OCI-LY3 (cell line): ENCODE results near the gene REC8.

Experiments used
- EZH2phosphoT487 ChIP-seq: fragments of 200-600 bp; shearing (Covaris generic); IDR thresholded peaks from 2 replicates; pipeline ENCODE4 v1.6.1; 2018; ENCODE audit warnings: antibody characterized with exemption, mixed run types, low read depth
- TF ChIP-seq, protein P1 (sequence below): fragments of 200-600, 300-600 bp; sonication (generic); IDR thresholded peaks from 2 replicates; pipeline ENCODE4 v1.5.1; 2014; ENCODE audit warnings: antibody characterized with exemption, low read length, low read depth

DNA sequence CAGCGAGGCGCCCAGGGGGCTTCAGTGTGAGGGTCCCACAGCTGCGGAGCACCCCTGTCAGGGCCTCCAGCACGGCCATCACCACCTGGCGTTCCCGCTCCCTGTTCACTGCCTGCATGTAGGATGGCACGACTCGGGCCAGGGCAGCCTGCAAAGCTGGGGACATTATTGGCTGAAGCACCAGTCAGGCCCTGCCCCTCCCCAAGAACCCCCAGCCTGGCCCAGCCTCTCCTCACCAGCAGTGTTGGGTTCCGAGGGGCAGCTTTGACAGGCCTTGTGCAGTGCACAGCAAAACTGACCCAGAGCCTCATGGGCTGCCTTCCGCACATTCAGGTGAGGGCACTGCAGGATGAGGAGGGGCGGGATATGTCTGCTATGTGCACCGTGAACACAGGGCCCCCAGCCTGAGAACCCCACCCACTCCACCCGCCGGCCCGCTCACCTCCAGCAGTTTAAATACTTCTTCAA, 11.2 kb downstream of the REC8 start:
- TF ChIP-seq, protein P1, sequence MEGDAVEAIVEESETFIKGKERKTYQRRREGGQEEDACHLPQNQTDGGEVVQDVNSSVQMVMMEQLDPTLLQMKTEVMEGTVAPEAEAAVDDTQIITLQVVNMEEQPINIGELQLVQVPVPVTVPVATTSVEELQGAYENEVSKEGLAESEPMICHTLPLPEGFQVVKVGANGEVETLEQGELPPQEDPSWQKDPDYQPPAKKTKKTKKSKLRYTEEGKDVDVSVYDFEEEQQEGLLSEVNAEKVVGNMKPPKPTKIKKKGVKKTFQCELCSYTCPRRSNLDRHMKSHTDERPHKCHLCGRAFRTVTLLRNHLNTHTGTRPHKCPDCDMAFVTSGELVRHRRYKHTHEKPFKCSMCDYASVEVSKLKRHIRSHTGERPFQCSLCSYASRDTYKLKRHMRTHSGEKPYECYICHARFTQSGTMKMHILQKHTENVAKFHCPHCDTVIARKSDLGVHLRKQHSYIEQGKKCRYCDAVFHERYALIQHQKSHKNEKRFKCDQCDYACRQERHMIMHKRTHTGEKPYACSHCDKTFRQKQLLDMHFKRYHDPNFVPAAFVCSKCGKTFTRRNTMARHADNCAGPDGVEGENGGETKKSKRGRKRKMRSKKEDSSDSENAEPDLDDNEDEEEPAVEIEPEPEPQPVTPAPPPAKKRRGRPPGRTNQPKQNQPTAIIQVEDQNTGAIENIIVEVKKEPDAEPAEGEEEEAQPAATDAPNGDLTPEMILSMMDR = no peak
- TF ChIP-seq EZH2phosphoT487 = no peak
